Measurements from ENCODE around the gene BRIP1. TPM values are rescaled to one million over a fixed set of nuclear protein-coding genes. Genes with fewer than 3 reads are reported as not detected.
A peak's percentile ranks its signal among the peaks of the same experiment; 100 is the strongest.

BRIP1 gene
- total RNA-seq: 10 to 100 TPM in 1 of 5 donors, 1 to 10 TPM in 1, under 1 TPM in 2, not detected in 1; 0.58 to 10.8 (median 3.4) TPM
- 1 to 10 TPM in 1 of 3 donors, under 1 TPM in 2; 0.31 to 1.1 (median 0.37) TPM for polyA plus RNA-seq
- long read RNA-seq, donor 1: 0 reads
- long read RNA-seq, donor 2: 0 reads
- long read RNA-seq, donor 3: 0 reads
- long read RNA-seq, donor 4, full-length matches to known transcripts: 1 of 1 reads
- long read RNA-seq, donor 4, partial matches to known transcripts: 0 of 1 reads
- long read RNA-seq, donor 4, other reads (novel, unspliced or antisense): 0 of 1 reads
- long read RNA-seq, donor 5: 0 reads
- long read RNA-seq, donor 6: 0 reads
- long read RNA-seq, donor 7: 0 reads
- long read RNA-seq, donor 8: 0 reads
- long read RNA-seq, donor 9: 0 reads
- long read RNA-seq, donor 10: 0 reads

GRCh38 chr17:61862975-61863800 lies at the start of gene BRIP1:
TSS of gene BRIP1 (minus strand) at chr17:61863528. CDS start at chr17:61861539, 1,989 bp downstream.
- H3K27me3 ChIP-seq: no peaks in the 10 kb centered on the region
- intact Hi-C loops (cut with DNase I; ENCODE audit: low total_unique reads): no loop called here
- WGBS, 5 donors: 0% methylated on average over 43 of the region's 43 CpGs
- H3K4me3 ChIP-seq: peak within 1 kb of the TSS; percentile 61 to 77 (median 70)
- peak in 2 of 3 donors; percentile 9 to 28 for TF ChIP-seq POLR2AphosphoS5 (IDR thresholded peaks at IDR 0.05)
- TF ChIP-seq POLR2A (IDR thresholded peaks at IDR 0.05): no peak
- H3K4me1 ChIP-seq: peaks cover 0 to 24% (median 10%) of the 10 kb centered on the region in 4 donors
- H3K27ac ChIP-seq: peak within 1 kb of the TSS; percentile 64 to 92 (median 86)
- peak; percentile 91 to 98 for DNase-seq
- H3K9me3 ChIP-seq: no peaks in the 10 kb centered on the region
- peaks cover 0 to 19% (median 15%) of the 10 kb centered on the region in 4 donors for H3K36me3 ChIP-seq

- Histone ChIP-seq H3K4me3 (no peak overlapping the region), H3K27me3 (no peaks in the 10 kb centered on the region), H3K36me3 (peaks cover 25 to 90% (median 88%) of the 10 kb centered on the region in 4 donors), H3K4me1 (no peaks in the 10 kb centered on the region), H3K27ac (no peak overlapping the region), H3K9me3 (no peaks in the 10 kb centered on the region)
- 92 to 97% (median 93%) methylated on average over 7 of the region's 7 CpGs for WGBS, 5 donors
- intact Hi-C loops (cut with DNase I; ENCODE audit: low total_unique reads): no loop called here
- no peak for DNase-seq
- TF ChIP-seq EP300 (IDR thresholded peaks at IDR 0.05) (no peak), POLR2A (IDR thresholded peaks at IDR 0.05) (no peak), POLR2AphosphoS5 (IDR thresholded peaks at IDR 0.05) (no peak)
- TF ChIP-seq, protein P1, sequence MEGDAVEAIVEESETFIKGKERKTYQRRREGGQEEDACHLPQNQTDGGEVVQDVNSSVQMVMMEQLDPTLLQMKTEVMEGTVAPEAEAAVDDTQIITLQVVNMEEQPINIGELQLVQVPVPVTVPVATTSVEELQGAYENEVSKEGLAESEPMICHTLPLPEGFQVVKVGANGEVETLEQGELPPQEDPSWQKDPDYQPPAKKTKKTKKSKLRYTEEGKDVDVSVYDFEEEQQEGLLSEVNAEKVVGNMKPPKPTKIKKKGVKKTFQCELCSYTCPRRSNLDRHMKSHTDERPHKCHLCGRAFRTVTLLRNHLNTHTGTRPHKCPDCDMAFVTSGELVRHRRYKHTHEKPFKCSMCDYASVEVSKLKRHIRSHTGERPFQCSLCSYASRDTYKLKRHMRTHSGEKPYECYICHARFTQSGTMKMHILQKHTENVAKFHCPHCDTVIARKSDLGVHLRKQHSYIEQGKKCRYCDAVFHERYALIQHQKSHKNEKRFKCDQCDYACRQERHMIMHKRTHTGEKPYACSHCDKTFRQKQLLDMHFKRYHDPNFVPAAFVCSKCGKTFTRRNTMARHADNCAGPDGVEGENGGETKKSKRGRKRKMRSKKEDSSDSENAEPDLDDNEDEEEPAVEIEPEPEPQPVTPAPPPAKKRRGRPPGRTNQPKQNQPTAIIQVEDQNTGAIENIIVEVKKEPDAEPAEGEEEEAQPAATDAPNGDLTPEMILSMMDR (IDR thresholded peaks at IDR 0.05): no peak
These were observed 45.1 kb upstream of the BRIP1 start for GRCh38 chr17:61908292-61909037.

- TF ChIP-seq POLR2AphosphoS5 (IDR thresholded peaks at IDR 0.05): no peak
- TF ChIP-seq, protein P1 (IDR thresholded peaks at IDR 0.05): no peak
- no peak for TF ChIP-seq POLR2A (IDR thresholded peaks at IDR 0.05)
- intact Hi-C loops (cut with DNase I; ENCODE audit: low total_unique reads): no loop called here
- WGBS, 5 donors: 91 to 96% (median 92%) methylated on average over 5 of the region's 5 CpGs
- Histone ChIP-seq H3K36me3 (peaks cover 25 to 98% (median 93%) of the 10 kb centered on the region in 4 donors), H3K4me3 (no peak overlapping the region), H3K27ac (no peak overlapping the region), H3K4me1 (no peaks in the 10 kb centered on the region), H3K9me3 (no peaks in the 10 kb centered on the region), H3K27me3 (no peaks in the 10 kb centered on the region)
- DNase-seq: no peak
These were observed 44.0 kb upstream of the BRIP1 start for GRCh38 chr17:61907361-61907760.

DNA sequence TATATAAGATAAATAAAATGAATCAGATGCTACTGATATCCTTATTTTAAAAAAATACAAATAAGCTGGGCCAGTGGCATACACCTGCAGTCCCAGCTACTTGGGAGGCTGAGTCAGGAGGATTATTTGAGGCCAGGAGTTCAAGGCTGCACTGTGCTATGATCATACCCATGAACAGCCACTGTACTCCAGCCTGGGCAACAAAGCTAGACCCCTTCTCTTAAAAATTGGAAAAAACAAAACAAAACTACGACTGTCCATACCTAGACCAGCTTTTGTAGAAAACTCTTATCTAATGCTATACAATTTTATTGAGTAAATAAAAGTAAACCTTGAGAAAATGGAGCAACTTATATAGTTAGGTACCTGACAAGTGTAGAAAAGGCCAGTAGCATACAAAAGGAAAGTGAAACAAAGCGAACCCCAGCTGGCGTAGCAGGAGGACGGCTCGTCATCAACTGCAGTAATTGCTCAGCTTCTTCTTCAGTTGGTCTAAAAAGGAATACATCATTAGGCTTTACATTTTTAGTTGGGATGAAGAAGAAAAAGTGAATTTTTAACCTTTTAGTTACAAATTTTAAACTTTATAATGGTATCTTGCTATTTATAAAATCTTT lies 40.9 kb upstream of the BRIP1 start:
- 79 to 87% (median 85%) methylated on average over 5 of the region's 5 CpGs for WGBS, 5 donors
- DNase-seq: peak in 1 of 2 donors; percentile 2
- intact Hi-C loops (cut with DNase I; ENCODE audit: low total_unique reads): no loop called here
- Histone ChIP-seq H3K9me3 (no peaks in the 10 kb centered on the region), H3K4me3 (no peak overlapping the region), H3K27ac (no peak overlapping the region), H3K36me3 (peaks cover 22 to 97% (median 92%) of the 10 kb centered on the region in 4 donors), H3K4me1 (no peaks in the 10 kb centered on the region), H3K27me3 (no peaks in the 10 kb centered on the region)
- TF ChIP-seq POLR2A (IDR thresholded peaks at IDR 0.05): no peak
- no peak for TF ChIP-seq POLR2AphosphoS5 (IDR thresholded peaks at IDR 0.05)
- TF ChIP-seq EP300 (IDR thresholded peaks at IDR 0.05): no peak
- TF ChIP-seq, protein P1 (IDR thresholded peaks at IDR 0.05): no peak

Measured in stomach (tissue), 19 donors.